Right lobe of liver (tissue), 6 donors: ENCODE results near the gene ACSL6. TPM values are rescaled to one million over a fixed set of nuclear protein-coding genes. Genes with fewer than 3 reads are reported as not detected.

ENCODE experiments used
- ATAC-seq, 4 donors: fragments of 200-7000 bp; cut with Tn5 transposase; one replicate each; pipeline ENCODE4 v1.9.1; 2020; ENCODE audit warnings: mild to moderate bottlenecking in 4 of 4, moderate library complexity in 4 of 4
- DNase-seq, 3 donors: peaks; one replicate each; pipeline ENCODE4 v3.0.0-alpha.2; 2020
- H3K27ac ChIP-seq, 3 donors: fragments of 200-600 bp; one replicate each; pipeline ENCODE4 v1.8.0; 2022
- H3K27me3 ChIP-seq, 2 donors: fragments of 200-600 bp; one replicate each; pipeline ENCODE4 v1.8.0; 2022
- H3K36me3 ChIP-seq, 4 donors: fragments of 200-600 bp; sonication (generic) in 1 of 4; one replicate each; pipeline versions ENCODE4 v1.5.1 to v1.8.0; 2017 to 2022; ENCODE audit warnings: control low read depth in 1 of 4
- H3K4me1 ChIP-seq, 4 donors: fragments of 200-600 bp; sonication (generic) in 1 of 4; one replicate each; pipeline versions ENCODE4 v1.5.1 to v1.8.0; 2017 to 2022; ENCODE audit warnings: control low read depth in 1 of 4
- H3K4me3 ChIP-seq, 3 donors: fragments of 200-600 bp; one replicate each; pipeline ENCODE4 v1.8.0; 2022
- H3K9me3 ChIP-seq, 4 donors: fragments of 200-600 bp; sonication (generic) in 1 of 4; one replicate each; pipeline versions ENCODE4 v1.5.1 to v1.8.0; 2017 to 2022; ENCODE audit warnings: control low read depth in 1 of 4
- POLR2A ChIP-seq: fragments of 450-650 bp; IDR thresholded peaks from one replicate; pipeline ENCODE4 v1.6.1; 2017; ENCODE audit warnings: antibody characterized with exemption, mild to moderate bottlenecking
- WGBS: methylation state at CpG from one replicate; pipeline ENCODE4 v1.1.6; 2018; ENCODE audit warnings: low coverage, low lambda C conversion rate; ENCODE audit not compliant: insufficient coverage; ENCODE audit errors: missing lambda C conversion rate; 5-methylcytosine and 5-hydroxymethylcytosine counted together
- intact Hi-C, 2 donors: fragments of 100-400 bp; cut with DNase I; formaldehyde crosslinking; loops; one replicate each; pipeline versions ENCODE4 v1.11.2 to v1.14.1; 2022
- total RNA-seq, 6 experiments: library from RNA; depleted of rRNA in 2 of 6; stranded (reverse); fragments of >200 nt in 2 of 6; fragmentation: NEBNext Ultra II Directional in 3 of 6; extraction: Animal tissue kit (Norgen Biotek cat#: 25700) in 3 of 6; gene quantifications; one replicate each; pipeline versions ENCODE4 v1.1.0 to v1.2.4, GENCODE V29; 2016 to 2023
- TF ChIP-seq, protein P1 (sequence below), 4 donors: fragments of 200-600 bp in 3 of 4; fragments of 450-650 bp in 1 of 4; IDR thresholded peaks; one replicate each; pipeline versions ENCODE4 v1.5.1 to v1.8.0; 2016 to 2022; ENCODE audit warnings: antibody characterized with exemption in 4 of 4, mild to moderate bottlenecking in 2 of 4
- donor health status: DM: no; HTN: yes; CAD: no.
- donor health status: DM: no; HTN: no; CAD: no.
- donor health status: DM: no; HTN: no; CAD: no.
- donor health status: DM: no; HTN: yes; CAD: no.
- donor health status: DM: no; HTN: yes; CAD: no.

The ACSL6 gene
- total RNA-seq, 6 experiments from 2014 or later: 1.3 to 6.0 (median 4.6) TPM

DNA sequence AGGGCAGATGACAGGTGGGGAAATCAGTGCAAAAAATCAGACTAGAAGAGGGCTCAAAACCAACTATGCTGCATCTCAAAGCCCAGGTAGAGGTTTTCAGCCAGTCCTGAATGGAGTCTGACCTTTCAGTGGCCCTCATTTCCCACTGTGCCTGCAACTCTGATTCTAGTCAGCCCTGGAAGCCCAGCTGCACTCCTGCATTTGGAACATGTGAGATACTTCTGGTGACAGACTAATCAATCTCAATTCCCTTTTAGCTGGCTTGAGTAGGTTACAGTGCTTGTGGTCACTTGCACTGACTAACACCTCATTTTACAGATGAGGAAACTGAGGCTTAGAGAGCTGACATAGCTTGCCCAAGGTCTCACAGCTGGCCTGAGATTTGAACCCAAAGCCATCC lies 7.9 kb upstream of the ACSL6 start:
- TF ChIP-seq, protein P1, sequence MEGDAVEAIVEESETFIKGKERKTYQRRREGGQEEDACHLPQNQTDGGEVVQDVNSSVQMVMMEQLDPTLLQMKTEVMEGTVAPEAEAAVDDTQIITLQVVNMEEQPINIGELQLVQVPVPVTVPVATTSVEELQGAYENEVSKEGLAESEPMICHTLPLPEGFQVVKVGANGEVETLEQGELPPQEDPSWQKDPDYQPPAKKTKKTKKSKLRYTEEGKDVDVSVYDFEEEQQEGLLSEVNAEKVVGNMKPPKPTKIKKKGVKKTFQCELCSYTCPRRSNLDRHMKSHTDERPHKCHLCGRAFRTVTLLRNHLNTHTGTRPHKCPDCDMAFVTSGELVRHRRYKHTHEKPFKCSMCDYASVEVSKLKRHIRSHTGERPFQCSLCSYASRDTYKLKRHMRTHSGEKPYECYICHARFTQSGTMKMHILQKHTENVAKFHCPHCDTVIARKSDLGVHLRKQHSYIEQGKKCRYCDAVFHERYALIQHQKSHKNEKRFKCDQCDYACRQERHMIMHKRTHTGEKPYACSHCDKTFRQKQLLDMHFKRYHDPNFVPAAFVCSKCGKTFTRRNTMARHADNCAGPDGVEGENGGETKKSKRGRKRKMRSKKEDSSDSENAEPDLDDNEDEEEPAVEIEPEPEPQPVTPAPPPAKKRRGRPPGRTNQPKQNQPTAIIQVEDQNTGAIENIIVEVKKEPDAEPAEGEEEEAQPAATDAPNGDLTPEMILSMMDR (IDR thresholded peaks at IDR 0.05): no peak
- TF ChIP-seq POLR2A: no peak
- Histone ChIP-seq H3K4me3 (no peak overlapping the region), H3K27ac (no peak overlapping the region), H3K27me3 (no peaks in the 10 kb centered on the region), H3K9me3 (no peaks in the 10 kb centered on the region), H3K4me1 (no peaks in the 10 kb centered on the region), H3K36me3 (no peaks in the 10 kb centered on the region)
- ATAC-seq (no peak), DNase-seq (no peak)
- intact Hi-C loops: no loop called here

DNA sequence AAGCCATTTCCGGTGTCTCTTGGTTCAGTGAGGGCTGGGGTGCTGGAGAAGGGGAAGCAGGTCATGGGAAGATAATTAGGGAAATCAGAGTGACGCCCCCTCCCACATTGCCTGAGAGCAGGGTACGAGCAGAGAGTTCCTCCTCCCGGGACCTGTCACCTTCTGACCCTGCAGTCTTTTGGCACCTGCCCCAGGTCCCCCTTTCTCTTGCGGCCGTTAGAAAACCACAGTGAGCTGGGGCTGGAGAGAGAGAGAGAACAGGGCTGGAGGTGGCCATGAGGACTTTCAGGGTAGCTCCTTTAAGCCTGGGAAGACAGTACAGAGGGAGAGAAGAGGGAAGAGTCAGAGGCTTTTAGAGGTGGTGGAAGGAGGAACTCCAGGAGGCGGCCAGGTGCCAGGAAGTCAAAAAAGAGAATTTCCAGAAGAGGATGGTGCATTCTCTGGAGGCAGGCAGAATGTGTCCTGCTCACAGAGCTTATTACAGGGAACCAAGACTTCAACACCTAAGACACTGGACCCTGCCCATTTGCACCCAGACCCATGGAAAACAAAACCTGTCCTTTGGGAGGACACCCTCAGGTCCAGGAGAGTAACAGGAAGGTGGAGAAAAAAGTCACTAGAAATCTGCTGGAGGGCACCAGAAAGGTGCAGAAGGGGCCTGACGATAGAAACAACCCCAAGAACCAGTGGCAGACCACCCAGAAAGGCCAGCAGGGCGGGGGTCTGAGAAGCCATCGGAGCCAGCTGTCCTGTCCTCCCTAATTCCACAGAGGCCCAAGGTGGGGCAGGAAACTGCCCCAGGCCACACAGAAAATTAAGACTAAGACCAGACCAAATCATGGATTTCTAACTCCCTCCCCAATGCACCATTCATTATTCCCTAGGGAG lies 6.5 kb upstream of the ACSL6 start:
- DNase-seq: peak in 1 of 3 donors; percentile 25
- 27% methylated on average over 8 of the region's 10 CpGs for WGBS

DNA sequence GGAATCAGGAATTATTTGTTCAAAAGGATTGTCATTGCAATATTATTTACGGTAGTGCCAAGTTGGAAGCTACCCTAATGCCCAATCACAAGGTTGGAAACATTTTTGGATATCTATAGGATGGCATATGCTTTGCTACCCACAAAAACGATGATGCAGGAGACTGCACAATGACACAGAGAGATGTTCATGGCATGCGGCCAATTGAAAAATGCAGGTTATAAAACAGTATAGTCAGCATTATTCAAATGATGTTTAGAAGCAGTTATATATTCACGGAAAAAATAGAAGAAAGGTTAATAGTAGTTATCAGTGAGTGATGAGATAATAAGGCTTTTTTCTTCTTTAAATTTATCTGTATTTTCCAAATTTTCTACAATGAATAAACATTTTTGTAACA lies 5.9 kb upstream of the ACSL6 start:
- Histone ChIP-seq H3K4me1 (no peaks in the 10 kb centered on the region), H3K27ac (no peak overlapping the region), H3K36me3 (no peaks in the 10 kb centered on the region), H3K4me3 (no peak overlapping the region), H3K27me3 (no peaks in the 10 kb centered on the region), H3K9me3 (no peaks in the 10 kb centered on the region)
- DNase-seq (no peak), ATAC-seq (no peak)
- WGBS: 30% methylated on average over 4 of the region's 4 CpGs
- intact Hi-C loops: no loop called here
- no peak for TF ChIP-seq POLR2A
- TF ChIP-seq, protein P1 (IDR thresholded peaks at IDR 0.05): no peak

More for the DNA sequence above, 6.5 kb upstream of the ACSL6 start:
- Histone ChIP-seq H3K36me3 (no peaks in the 10 kb centered on the region), H3K27ac (no peak overlapping the region), H3K27me3 (no peaks in the 10 kb centered on the region), H3K4me3 (no peak overlapping the region), H3K9me3 (no peaks in the 10 kb centered on the region), H3K4me1 (no peaks in the 10 kb centered on the region)
- ATAC-seq: no peak
- TF ChIP-seq POLR2A: no peak
- TF ChIP-seq, protein P1 (IDR thresholded peaks at IDR 0.05): no peak
- intact Hi-C loops: no loop called here

DNA sequence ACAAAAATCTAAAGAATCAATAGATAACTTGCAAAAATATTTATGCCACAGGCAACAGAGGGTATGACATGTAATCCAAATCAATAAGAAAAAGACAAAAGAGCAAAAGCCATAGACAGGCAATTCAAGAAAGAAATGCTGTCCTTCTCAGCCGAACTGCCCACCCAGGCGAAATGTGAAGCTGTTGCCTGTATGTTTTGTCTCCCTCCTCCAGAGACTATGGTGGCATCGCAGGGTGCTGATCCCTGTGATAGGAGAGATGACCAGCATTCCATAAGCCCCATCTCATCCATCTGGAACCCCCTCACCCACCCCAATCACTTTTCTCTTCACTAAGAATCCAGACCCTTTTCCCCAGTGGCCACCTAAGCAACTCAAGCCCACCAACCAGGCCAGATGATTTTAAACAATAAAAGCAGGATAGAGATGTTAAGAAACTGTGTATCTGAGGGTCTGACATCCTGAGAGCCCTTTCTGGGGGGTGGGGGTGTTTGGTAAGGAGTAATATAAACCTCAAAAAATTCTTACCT lies 5.3 kb upstream of the ACSL6 start:
- DNase-seq (peak in 1 of 3 donors; percentile 19), ATAC-seq (no peak)
- Histone ChIP-seq H3K4me1 (no peaks in the 10 kb centered on the region), H3K4me3 (no peak overlapping the region), H3K9me3 (no peaks in the 10 kb centered on the region), H3K27ac (no peak overlapping the region), H3K27me3 (no peaks in the 10 kb centered on the region), H3K36me3 (no peaks in the 10 kb centered on the region)
- no peak for TF ChIP-seq POLR2A
- TF ChIP-seq, protein P1 (IDR thresholded peaks at IDR 0.05): no peak
- 100% methylated on average over 1 of the region's 3 CpGs for WGBS
- intact Hi-C loops: no loop called here
